H1 (cell line): Measurements from ENCODE around the gene GRAMD4. TPM values are rescaled to one million over a fixed set of nuclear protein-coding genes. Genes with fewer than 3 reads are reported as not detected.

ENCODE experiments used
- CTCF ChIA-PET: fragments of 300-600 bp; sonication (Branson Sonifier 250); formaldehyde crosslinking; loops from one replicate; lab custom pipeline; 2021; ENCODE audit not compliant: partially characterized antibody; lab: Charles Lee
- POLR2A ChIA-PET: fragments of 300-600 bp; sonication (Branson Sonifier 250); formaldehyde crosslinking; loops from one replicate; lab custom pipeline; 2021; ENCODE audit warnings: inconsistent platforms; ENCODE audit not compliant: partially characterized antibody; lab: Charles Lee
- DNase-seq, 2 experiments: peaks; one replicate each; pipeline versions ENCODE4 v3.0.0 to v3.0.0-alpha.2; 2010 to 2022; ENCODE audit warnings: low spot score in 2 of 2, low read depth in 1 of 2, mixed read lengths in 1 of 2
- FAIRE-seq: peaks from 2 replicates; lab custom pipeline; 2011; peaks lifted over from hg19 to GRCh38; lab: Jason Lieb, UNC
- H2AFZ ChIP-seq: 2 replicates; pipeline ENCODE4 v1.8.1; 2012; ENCODE audit warnings: low read length, inconsistent platforms
- H2AK5ac ChIP-seq: 2 replicates; pipeline ENCODE4 v1.6.1; 2013; ENCODE audit warnings: low read depth, low read length
- H2BK120ac ChIP-seq: replicated peaks from 2 replicates; pipeline ENCODE3; 2013; ENCODE audit warnings: low read depth, low read length, inconsistent platforms
- H2BK12ac ChIP-seq: 2 replicates; pipeline ENCODE4 v1.6.1; 2013; ENCODE audit warnings: low read depth, low read length
- H2BK15ac ChIP-seq: 2 replicates; pipeline ENCODE4 v1.6.1; 2013; ENCODE audit warnings: low read length
- H2BK20ac ChIP-seq: 2 replicates; pipeline ENCODE4 v1.6.1; 2013; ENCODE audit warnings: low read length
- H2BK5ac ChIP-seq: 2 replicates; pipeline ENCODE4 v1.6.1; 2013; ENCODE audit warnings: low read depth, low read length
- H3K14ac ChIP-seq: 2 replicates; pipeline ENCODE4 v1.6.1; 2013; ENCODE audit warnings: inconsistent platforms; ENCODE audit not compliant: insufficient read length
- H3K18ac ChIP-seq: 2 replicates; pipeline ENCODE4 v1.6.1; 2013; ENCODE audit warnings: low read length; ENCODE audit errors: extremely low read depth
- H3K23ac ChIP-seq: 2 replicates; pipeline ENCODE4 v1.6.1; 2013; ENCODE audit warnings: inconsistent platforms; ENCODE audit not compliant: insufficient read length
- H3K23me2 ChIP-seq: 2 replicates; pipeline ENCODE4 v1.6.1; 2013; ENCODE audit warnings: low read depth, low read length
- H3K27ac ChIP-seq: 2 replicates; pipeline ENCODE4 v1.6.1; 2011; ENCODE audit warnings: low read depth, low read length, inconsistent platforms
- H3K27me3 ChIP-seq, 4 experiments: replicated peaks in 1 of 4; 1 replicate in 1 of 4; 2 replicates in 3 of 4; pipeline versions ENCODE4 v1.6.1 to v1.8.1; 2011 to 2013; ENCODE audit warnings: low read length in 3 of 4, mild to moderate bottlenecking in 3 of 4, inconsistent platforms in 2 of 4, mixed read lengths in 2 of 4, moderate library complexity in 1 of 4; ENCODE audit not compliant: control insufficient read depth in 3 of 4, insufficient read depth in 3 of 4; ENCODE audit errors: extremely low read depth in 1 of 4
- H3K36me3 ChIP-seq, 4 experiments: 2 replicates each; pipeline versions ENCODE4 v1.6.1 to v1.8.1; 2011 to 2013; ENCODE audit warnings: mild to moderate bottlenecking in 4 of 4, low read length in 3 of 4, moderate library complexity in 2 of 4, control low read depth in 1 of 4, inconsistent platforms in 1 of 4; ENCODE audit not compliant: insufficient read depth in 4 of 4, control insufficient read depth in 2 of 4
- H3K4ac ChIP-seq: replicated peaks from 2 replicates; pipeline ENCODE3; 2013; ENCODE audit warnings: low read length, low read depth, mixed read lengths, inconsistent platforms; ENCODE audit not compliant: insufficient read length
- H3K4me1 ChIP-seq, 4 experiments: replicated peaks in 1 of 4; 1 replicate in 1 of 4; 2 replicates in 3 of 4; pipeline versions ENCODE4 v1.6.1 to v1.8.1; 2011 to 2013; ENCODE audit warnings: low read length in 3 of 4, inconsistent platforms in 2 of 4, mixed read lengths in 1 of 4; ENCODE audit not compliant: insufficient read depth in 4 of 4, control insufficient read depth in 3 of 4
- H3K4me2 ChIP-seq, 2 experiments: 2 replicates each; pipeline versions ENCODE4 v1.6.1 to v1.8.1; 2011 to 2013; ENCODE audit warnings: low read depth in 2 of 2, low read length in 2 of 2, control low read depth in 1 of 2, inconsistent platforms in 1 of 2, mild to moderate bottlenecking in 1 of 2; ENCODE audit not compliant: insufficient read depth in 1 of 2
- H3K4me3 ChIP-seq, 4 experiments: fragments of 200-600, 300-600 bp in 1 of 4; sonication (generic), shearing (Covaris generic), sonication (Bioruptor Twin) in 1 of 4; 2 replicates each; pipeline versions ENCODE4 v1.5.1 to v1.8.1; 2011 to 2016; ENCODE audit warnings: low read length in 4 of 4, low read depth in 3 of 4, control low read depth in 2 of 4, inconsistent platforms in 2 of 4, mild to moderate bottlenecking in 2 of 4, mixed read lengths in 1 of 4, moderate library complexity in 1 of 4; ENCODE audit not compliant: insufficient read depth in 2 of 4; ENCODE audit errors: extremely low read depth in 1 of 4
- H3K56ac ChIP-seq: replicated peaks from 2 replicates; pipeline ENCODE3; 2013; ENCODE audit warnings: low read depth, mild to moderate bottlenecking, mixed read lengths, low read length, inconsistent platforms; ENCODE audit not compliant: insufficient read length
- H3K79me1 ChIP-seq: 2 replicates; pipeline ENCODE4 v1.6.1; 2013; ENCODE audit warnings: low read depth, low read length, control low read depth
- H3K79me2 ChIP-seq, 2 experiments: 2 replicates each; pipeline versions ENCODE4 v1.6.1 to v1.8.1; 2012 to 2013; ENCODE audit warnings: low read length in 2 of 2, mild to moderate bottlenecking in 2 of 2, inconsistent platforms in 1 of 2; ENCODE audit not compliant: insufficient read depth in 2 of 2, control insufficient read depth in 1 of 2
- H3K9ac ChIP-seq, 4 experiments: replicated peaks in 1 of 4; 1 replicate in 1 of 4; 2 replicates in 3 of 4; pipeline versions ENCODE4 v1.6.1 to v1.8.1; 2011 to 2013; ENCODE audit warnings: low read depth in 3 of 4, low read length in 3 of 4, control low read depth in 2 of 4, mild to moderate bottlenecking in 2 of 4, moderate library complexity in 2 of 4, inconsistent platforms in 1 of 4; ENCODE audit errors: extremely low read depth in 1 of 4
- H3K9me3 ChIP-seq, 2 experiments: 2 replicates each; pipeline versions ENCODE4 v1.6.1 to v1.8.1; 2012 to 2013; ENCODE audit warnings: mild to moderate bottlenecking in 2 of 2, moderate library complexity in 2 of 2, control low read depth in 1 of 2, inconsistent platforms in 1 of 2, low read depth in 1 of 2, low read length in 1 of 2, mixed read lengths in 1 of 2; ENCODE audit not compliant: insufficient read depth in 2 of 2
- H4K20me1 ChIP-seq, 2 experiments: replicated peaks in 1 of 2; 2 replicates each; pipeline versions ENCODE3 to v1.8.1; 2011 to 2013; ENCODE audit warnings: inconsistent platforms in 2 of 2, low read length in 2 of 2, mild to moderate bottlenecking in 1 of 2; ENCODE audit not compliant: insufficient read depth in 2 of 2, control insufficient read depth in 1 of 2
- H4K5ac ChIP-seq: 2 replicates; pipeline ENCODE4 v1.6.1; 2013; ENCODE audit warnings: low read length, low read depth, mixed read lengths, inconsistent platforms; ENCODE audit not compliant: insufficient read length
- H4K8ac ChIP-seq: 2 replicates; pipeline ENCODE4 v1.8.0; 2013; ENCODE audit warnings: mild to moderate bottlenecking, moderate library complexity, low read length, inconsistent platforms; ENCODE audit not compliant: insufficient read depth; ENCODE audit errors: extremely low read depth
- H4K91ac ChIP-seq: replicated peaks from 2 replicates; pipeline ENCODE3; 2013; ENCODE audit warnings: low read length, mixed read lengths, inconsistent platforms; ENCODE audit not compliant: insufficient read length
- ASH2L ChIP-seq: fragments of 200-600, 300-600 bp; sonication (generic); IDR thresholded peaks from one replicate; pipeline ENCODE4 v1.7.1; 2017; ENCODE audit warnings: low read length
- CBX8 ChIP-seq: fragments of 300-800, 300-1000 bp; sonication (generic); IDR thresholded peaks from 2 replicates; pipeline ENCODE4 v1.7.1; 2016; ENCODE audit warnings: low read depth, low read length, borderline replicate concordance
- EP300 ChIP-seq, 2 experiments: IDR thresholded peaks; 1 replicate in 1 of 2; 2 replicates in 1 of 2; pipeline ENCODE4 v1.6.1; 2011 to 2012; ENCODE audit warnings: low read depth in 2 of 2, low read length in 2 of 2, mild to moderate bottlenecking in 2 of 2, borderline replicate concordance in 1 of 2, inconsistent platforms in 1 of 2, moderate library complexity in 1 of 2
- EZH2 ChIP-seq: fragments of 200-600 bp; sonication (generic); IDR thresholded peaks from 2 replicates; pipeline ENCODE4 v1.7.1; 2012; ENCODE audit warnings: low read depth, mild to moderate bottlenecking, moderate library complexity, low read length, inconsistent platforms; ENCODE audit not compliant: severe bottlenecking
- GTF2F1 ChIP-seq: IDR thresholded peaks from 2 replicates; pipeline ENCODE4 v1.6.1; 2012; ENCODE audit warnings: low read depth, low read length, improper control_type of control experiment, borderline replicate concordance
- HDAC6 ChIP-seq: IDR thresholded peaks from one replicate; pipeline ENCODE4 v1.7.1; 2012; ENCODE audit warnings: low read depth, mild to moderate bottlenecking, inconsistent platforms, low read length, moderate library complexity
- MAFK ChIP-seq: IDR thresholded peaks from 2 replicates; pipeline ENCODE4 v1.6.1; 2012; ENCODE audit warnings: low read depth, mild to moderate bottlenecking, improper control_type of control experiment, low read length
- POLR2A ChIP-seq, 2 experiments: IDR thresholded peaks; 1 replicate in 1 of 2; 2 replicates in 1 of 2; pipeline ENCODE4 v1.6.1; 2011; ENCODE audit warnings: low read depth in 2 of 2, low read length in 2 of 2, mild to moderate bottlenecking in 2 of 2; ENCODE audit errors: control extremely low read depth in 1 of 2
- POU5F1 ChIP-seq: IDR thresholded peaks from 2 replicates; pipeline ENCODE4 v1.6.1; 2011; ENCODE audit warnings: low read depth, mild to moderate bottlenecking, low read length, moderate library complexity
- SIX5 ChIP-seq: IDR thresholded peaks from 2 replicates; pipeline ENCODE4 v1.6.1; 2011; ENCODE audit warnings: mild to moderate bottlenecking, low read depth, low read length
- TAF1 ChIP-seq: IDR thresholded peaks from 2 replicates; pipeline ENCODE4 v1.6.1; 2011; ENCODE audit warnings: mild to moderate bottlenecking, low read depth, low read length
- YY1 ChIP-seq: IDR thresholded peaks from 2 replicates; pipeline ENCODE4 v1.6.1; 2011; ENCODE audit warnings: low read depth, mild to moderate bottlenecking, low read length
- ZNF274 ChIP-seq: IDR thresholded peaks from 2 replicates; pipeline ENCODE4 v1.7.0; 2012; ENCODE audit warnings: low read length, borderline replicate concordance; ENCODE audit errors: extremely low read depth
- WGBS, 2 experiments: shearing (Covaris generic) in 1 of 2; methylation state at CpG; one replicate each; pipeline versions ENCODE4 v1.1.6 to v1.1.7; 2013 to 2015; ENCODE audit warnings: low lambda C conversion rate in 2 of 2, mixed read lengths in 2 of 2, inconsistent platforms in 1 of 2, low coverage in 1 of 2, missing lambda C conversion rate in 1 of 2; ENCODE audit not compliant: insufficient replicate concordance in 2 of 2, insufficient coverage in 1 of 2, insufficient read length in 1 of 2; ENCODE audit errors: extremely low coverage in 1 of 2, missing lambda C conversion rate in 1 of 2; 5-methylcytosine and 5-hydroxymethylcytosine counted together
- polyA plus RNA-seq, 7 experiments: library from polyadenylated mRNA; depleted of rRNA in 3 of 7; stranded (reverse) in 5 of 7; unstranded in 2 of 7; fragments of >200 nt in 5 of 7; fragments of 200-250 nt in 2 of 7; gene quantifications; 1 replicate in 5 of 7; 2 replicates in 1 of 7; 4 replicates in 1 of 7; pipeline versions ENCODE4 v1.2.1 to v1.2.3, GENCODE V29; 2011 to 2013; ENCODE audit warnings: missing spikeins in 2 of 7, mixed read lengths in 2 of 7
- total RNA-seq: library from RNA; stranded (reverse); fragmentation: NEBNext Ultra II Directional; extraction: Animal tissue kit (Norgen Biotek cat#: 25700); gene quantifications from 2 replicates; pipeline ENCODE4 v1.2.1, GENCODE V29; 2021

Gene GRAMD4
- total and polyA plus RNA-seq, 2 of the 8 experiments (the other 6 are each of a cell fraction or from before 2014, with no cell fraction given), result 7.9 to 25.6 TPM

- H3K36me3 ChIP-seq, result no peaks in the 10 kb centered on the region
- no peak overlapping the region for H3K14ac ChIP-seq
- H3K27ac ChIP-seq, result no peak overlapping the region
- no peak overlapping the region for H3K4me2 ChIP-seq
- no peak overlapping the region for H3K56ac ChIP-seq
- no peak overlapping the region for H2BK12ac ChIP-seq
- H2AFZ ChIP-seq, result no peak overlapping the region
- H3K4me1 ChIP-seq, result peaks cover 0 to 20% (median 14%) of the 10 kb centered on the region in 4 experiments; a peak in 6 of 7 replicates
- no peak overlapping the region for H3K23ac ChIP-seq
- peaks cover 4% of the 10 kb centered on the region; the same call in 1 of the 2 replicates for H3K79me1 ChIP-seq
- peak overlapping the region; percentile 69 for H3K4ac ChIP-seq
- no peak for DNase-seq
- H4K91ac ChIP-seq, result no peak overlapping the region
- no peak overlapping the region for H2BK15ac ChIP-seq
- no peak overlapping the region for H3K4me3 ChIP-seq
- POLR2A ChIA-PET, result no interaction called here
- no peak overlapping the region for H2BK5ac ChIP-seq
- no peak overlapping the region for H3K9ac ChIP-seq
- H3K79me2 ChIP-seq, result no peaks in the 10 kb centered on the region
- H2AK5ac ChIP-seq, result no peak overlapping the region
- CTCF ChIA-PET, result interaction anchor here (0.8 to 1.0 kb wide), 2 partner anchors 9 to 107 kb away, joined by 3 read pairs; no protein-coding TSS in a partner anchor
- H2BK20ac ChIP-seq, result no peak overlapping the region
- no peak overlapping the region for H3K18ac ChIP-seq
- no peak overlapping the region for H2BK120ac ChIP-seq
- no peak overlapping the region for H4K5ac ChIP-seq
- H3K9me3 ChIP-seq, result no peaks in the 10 kb centered on the region
- peaks cover 11% of the 10 kb centered on the region; the same call in 1 of the 2 replicates for H3K23me2 ChIP-seq
- H3K27me3 ChIP-seq, result peaks cover 0 to 7% (median 4%) of the 10 kb centered on the region in 4 experiments; a peak in 4 of 7 replicates
- FAIRE-seq, result no peak
- peaks cover 0 to 5% of the 10 kb centered on the region in 2 experiments for H4K20me1 ChIP-seq
- WGBS, 2 experiments, result 86% methylated on average over 19 of the region's 19 CpGs; no CpG with 5 or more reads in 1 of the 2 experiments
- H4K8ac ChIP-seq, result no peak overlapping the region
- TF ChIP-seq MAFK, result no peak
- no peak for TF ChIP-seq CBX8
- TF ChIP-seq GTF2F1, result no peak
- no peak for TF ChIP-seq HDAC6
- no peak for TF ChIP-seq ASH2L
- no peak for TF ChIP-seq TAF1
- no peak for TF ChIP-seq EZH2
- no peak for TF ChIP-seq YY1
- TF ChIP-seq EP300 (IDR thresholded peaks at IDR 0.05; ENCODE audit: borderline replicate concordance in 1 of 2, low read depth in 2 of 2, low read length in 2 of 2), result no peak
- TF ChIP-seq POU5F1, result no peak
- no peak for TF ChIP-seq POLR2A (IDR thresholded peaks at IDR 0.05; ENCODE audit: control extremely low read depth in 1 of 2, low read depth in 2 of 2, low read length in 2 of 2)
- no peak for TF ChIP-seq ZNF274
- no peak for TF ChIP-seq SIX5
Observed at GRCh38 chr22:46572911-46573780, 47.0 kb upstream of the GRAMD4 start.
